HCT116 (cell line): ENCODE data around the gene MAST4.

ENCODE experiments used
- ELF1 ChIP-seq: IDR thresholded peaks from 2 replicates; pipeline ENCODE4 v1.6.1; 2012; ENCODE audit warnings: low read depth, borderline replicate concordance
- EZH2 ChIP-seq: fragments of 200-600 bp; sonication (generic); IDR thresholded peaks from 2 replicates; pipeline ENCODE4 v1.6.1; 2017; ENCODE audit warnings: antibody characterized with exemption, mixed run types
- JUND ChIP-seq: IDR thresholded peaks from 2 replicates; pipeline ENCODE4 v1.6.1; 2012
- POLR2A ChIP-seq: IDR thresholded peaks from 2 replicates; pipeline ENCODE4 v1.7.0; 2011; ENCODE audit warnings: borderline replicate concordance; ENCODE audit not compliant: insufficient read depth, insufficient read length; ENCODE audit errors: extremely low read depth
- SRF ChIP-seq: IDR thresholded peaks from 2 replicates; pipeline ENCODE4 v1.6.1; 2012; ENCODE audit warnings: low read depth
- TF ChIP-seq, protein P1 (sequence below), 3 experiments: fragments of 200-600 bp in 1 of 3; sonication (generic) in 1 of 3; IDR thresholded peaks in 2 of 3; conservative IDR thresholded peaks in 1 of 3; 2 replicates each; pipeline ENCODE4 v1.5.1; 2012 to 2017; ENCODE audit warnings: low read depth in 2 of 3, low read length in 2 of 3, antibody characterized with exemption in 1 of 3, borderline replicate concordance in 1 of 3, control low read depth in 1 of 3, mild to moderate bottlenecking in 1 of 3, mixed read lengths in 1 of 3, mixed run types in 1 of 3, moderate library complexity in 1 of 3; ENCODE audit not compliant: insufficient read depth in 1 of 3

DNA sequence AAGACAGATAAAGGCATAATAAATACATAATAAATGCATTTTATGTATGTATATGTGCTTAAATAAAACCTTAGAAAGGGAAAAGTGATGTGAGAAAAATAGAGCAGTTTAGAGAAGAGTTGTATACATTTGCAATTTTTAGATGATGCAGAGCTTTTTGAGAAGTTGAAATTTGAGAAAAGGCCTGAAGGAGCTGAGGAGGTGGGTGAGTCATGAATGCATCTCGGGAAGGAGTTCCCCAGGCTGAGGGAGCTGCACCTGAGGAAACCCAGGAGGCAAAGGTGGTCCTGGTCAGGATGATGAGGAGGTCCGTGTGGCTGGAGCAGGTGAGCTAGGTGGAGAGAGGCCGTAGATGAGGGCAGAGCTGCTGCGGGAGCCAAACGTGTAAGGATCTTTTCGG lies 617.8 kb downstream of the MAST4 start:
- TF ChIP-seq JUND (no peak), EZH2 (no peak), POLR2A (no peak), SRF (no peak), ELF1 (no peak)
- TF ChIP-seq, protein P1, sequence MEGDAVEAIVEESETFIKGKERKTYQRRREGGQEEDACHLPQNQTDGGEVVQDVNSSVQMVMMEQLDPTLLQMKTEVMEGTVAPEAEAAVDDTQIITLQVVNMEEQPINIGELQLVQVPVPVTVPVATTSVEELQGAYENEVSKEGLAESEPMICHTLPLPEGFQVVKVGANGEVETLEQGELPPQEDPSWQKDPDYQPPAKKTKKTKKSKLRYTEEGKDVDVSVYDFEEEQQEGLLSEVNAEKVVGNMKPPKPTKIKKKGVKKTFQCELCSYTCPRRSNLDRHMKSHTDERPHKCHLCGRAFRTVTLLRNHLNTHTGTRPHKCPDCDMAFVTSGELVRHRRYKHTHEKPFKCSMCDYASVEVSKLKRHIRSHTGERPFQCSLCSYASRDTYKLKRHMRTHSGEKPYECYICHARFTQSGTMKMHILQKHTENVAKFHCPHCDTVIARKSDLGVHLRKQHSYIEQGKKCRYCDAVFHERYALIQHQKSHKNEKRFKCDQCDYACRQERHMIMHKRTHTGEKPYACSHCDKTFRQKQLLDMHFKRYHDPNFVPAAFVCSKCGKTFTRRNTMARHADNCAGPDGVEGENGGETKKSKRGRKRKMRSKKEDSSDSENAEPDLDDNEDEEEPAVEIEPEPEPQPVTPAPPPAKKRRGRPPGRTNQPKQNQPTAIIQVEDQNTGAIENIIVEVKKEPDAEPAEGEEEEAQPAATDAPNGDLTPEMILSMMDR (IDR thresholded peaks at IDR 0.05 in 2 of 3, conservative IDR thresholded peaks at IDR 0.05 in 1 of 3; ENCODE audit: borderline replicate concordance in 1 of 3, insufficient read depth in 1 of 3, low read depth in 2 of 3, low read length in 2 of 3): no peak
